Uterus (tissue), 4 donors: ENCODE measurements around the gene LMO7. TPM values are rescaled to one million over a fixed set of nuclear protein-coding genes. Genes with fewer than 3 reads are reported as not detected.

ENCODE experiments used
- DNase-seq, 2 donors: peaks; one replicate each; pipeline ENCODE4 v3.0.0-alpha.2; 2019 to 2020
- H3K27ac ChIP-seq, 2 donors: fragments of 200-600 bp; sonication (generic); 1 replicate in 1 of 2; 2 replicates in 1 of 2; pipeline ENCODE4 v1.5.1; 2016 to 2018
- H3K27me3 ChIP-seq, 2 donors: fragments of 200-600 bp; sonication (generic); one replicate each; pipeline ENCODE4 v1.5.1; 2018 to 2019; ENCODE audit warnings: control low read depth in 1 of 2
- H3K36me3 ChIP-seq, 2 donors: fragments of 200-600 bp; sonication (generic); one replicate each; pipeline ENCODE4 v1.5.1; 2019; ENCODE audit warnings: control low read depth in 1 of 2
- H3K4me1 ChIP-seq, 2 donors: fragments of 200-600 bp; sonication (generic); one replicate each; pipeline ENCODE4 v1.5.1; 2018 to 2019; ENCODE audit warnings: control low read depth in 1 of 2
- H3K4me3 ChIP-seq, 2 donors: fragments of 200-600 bp; sonication (generic); 1 replicate in 1 of 2; 2 replicates in 1 of 2; pipeline ENCODE4 v1.5.1; 2018 to 2019; ENCODE audit warnings: mild to moderate bottlenecking in 1 of 2
- H3K9me3 ChIP-seq, 2 donors: fragments of 200-600 bp; sonication (generic); one replicate each; pipeline ENCODE4 v1.5.1; 2019; ENCODE audit warnings: control low read depth in 1 of 2
- POLR2A ChIP-seq, 2 donors: fragments of 450-650 bp; IDR thresholded peaks; one replicate each; pipeline ENCODE4 v1.6.1; 2016; ENCODE audit warnings: antibody characterized with exemption in 2 of 2, mild to moderate bottlenecking in 1 of 2, moderate library complexity in 1 of 2
- intact Hi-C: fragments of 100-400 bp; cut with DNase I; formaldehyde crosslinking; loops from one replicate; pipeline ENCODE4 v1.15.1; 2023; ENCODE audit warnings: low total_unique reads
- total RNA-seq, 4 donors: library from RNA; depleted of rRNA in 3 of 4; stranded (reverse); fragments of >200 nt in 3 of 4; gene quantifications; one replicate each; pipeline versions ENCODE4 v1.1.0 to v1.2.4, GENCODE V29; 2014 to 2023
- TF ChIP-seq, protein P1 (sequence below), 4 experiments: fragments of 200-600 bp in 2 of 4; fragments of 450-650 bp in 2 of 4; sonication (generic) in 2 of 4; IDR thresholded peaks; one replicate each; pipeline ENCODE4 v1.5.1; 2016 to 2019; ENCODE audit warnings: antibody characterized with exemption in 4 of 4, mild to moderate bottlenecking in 2 of 4, moderate library complexity in 1 of 4
- donor health status: DM: yes; HTN: yes; CAD: no.

LMO7 gene
- total RNA-seq, 4 donors from 2014 or later = 2.6 to 55.4 (median 24.2) TPM

- TF ChIP-seq, protein P1, sequence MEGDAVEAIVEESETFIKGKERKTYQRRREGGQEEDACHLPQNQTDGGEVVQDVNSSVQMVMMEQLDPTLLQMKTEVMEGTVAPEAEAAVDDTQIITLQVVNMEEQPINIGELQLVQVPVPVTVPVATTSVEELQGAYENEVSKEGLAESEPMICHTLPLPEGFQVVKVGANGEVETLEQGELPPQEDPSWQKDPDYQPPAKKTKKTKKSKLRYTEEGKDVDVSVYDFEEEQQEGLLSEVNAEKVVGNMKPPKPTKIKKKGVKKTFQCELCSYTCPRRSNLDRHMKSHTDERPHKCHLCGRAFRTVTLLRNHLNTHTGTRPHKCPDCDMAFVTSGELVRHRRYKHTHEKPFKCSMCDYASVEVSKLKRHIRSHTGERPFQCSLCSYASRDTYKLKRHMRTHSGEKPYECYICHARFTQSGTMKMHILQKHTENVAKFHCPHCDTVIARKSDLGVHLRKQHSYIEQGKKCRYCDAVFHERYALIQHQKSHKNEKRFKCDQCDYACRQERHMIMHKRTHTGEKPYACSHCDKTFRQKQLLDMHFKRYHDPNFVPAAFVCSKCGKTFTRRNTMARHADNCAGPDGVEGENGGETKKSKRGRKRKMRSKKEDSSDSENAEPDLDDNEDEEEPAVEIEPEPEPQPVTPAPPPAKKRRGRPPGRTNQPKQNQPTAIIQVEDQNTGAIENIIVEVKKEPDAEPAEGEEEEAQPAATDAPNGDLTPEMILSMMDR (IDR thresholded peaks at IDR 0.05) = no peak
- TF ChIP-seq POLR2A (IDR thresholded peaks at IDR 0.05) = no peak
- intact Hi-C loops = no loop called here
- no peaks in the 10 kb centered on the region for H3K9me3 ChIP-seq
- no peaks in the 10 kb centered on the region for H3K36me3 ChIP-seq
- H3K4me1 ChIP-seq = no peaks in the 10 kb centered on the region
- DNase-seq = no peak
- no peak overlapping the region for H3K27ac ChIP-seq
- no peaks in the 10 kb centered on the region for H3K27me3 ChIP-seq
- no peak overlapping the region for H3K4me3 ChIP-seq
Observed at GRCh38 chr13:75715601-75716523, 79.7 kb downstream of the LMO7 start.

DNA sequence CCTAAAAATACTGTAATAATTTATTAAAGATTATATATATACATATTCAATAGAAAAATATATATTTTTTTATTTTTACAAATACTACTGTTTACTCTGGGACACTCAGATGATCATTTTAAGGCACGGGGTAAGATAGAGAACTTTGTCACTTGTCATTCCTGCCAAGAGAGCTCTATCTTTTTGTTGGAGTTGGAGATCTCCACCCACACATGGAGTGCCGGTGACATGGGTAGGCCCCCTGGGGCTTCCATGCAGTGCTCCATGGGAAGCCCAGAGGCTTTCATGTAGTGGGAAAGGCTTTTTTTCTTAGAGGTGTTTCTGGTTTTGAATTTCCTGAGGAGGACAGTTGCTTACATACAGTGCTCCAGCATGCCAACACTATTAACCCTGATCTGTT is 81.4 kb downstream of the LMO7 start:
- intact Hi-C loops = no loop called here
- TF ChIP-seq, protein P1 (IDR thresholded peaks at IDR 0.05) = no peak
- TF ChIP-seq POLR2A (IDR thresholded peaks at IDR 0.05) = no peak
- Histone ChIP-seq H3K4me3 (no peak overlapping the region), H3K4me1 (no peaks in the 10 kb centered on the region), H3K27ac (no peak overlapping the region), H3K9me3 (no peaks in the 10 kb centered on the region), H3K27me3 (no peaks in the 10 kb centered on the region), H3K36me3 (no peaks in the 10 kb centered on the region)
- no peak for DNase-seq

- Histone ChIP-seq H3K9me3 (no peaks in the 10 kb centered on the region), H3K4me1 (no peaks in the 10 kb centered on the region), H3K27ac (no peak overlapping the region), H3K27me3 (no peaks in the 10 kb centered on the region), H3K36me3 (no peaks in the 10 kb centered on the region), H3K4me3 (no peak overlapping the region)
- TF ChIP-seq, protein P1 (IDR thresholded peaks at IDR 0.05) = no peak
- TF ChIP-seq POLR2A (IDR thresholded peaks at IDR 0.05) = no peak
- no peak for DNase-seq
- intact Hi-C loops = no loop called here
Observed at GRCh38 chr13:75721307-75721706, 85.2 kb downstream of the LMO7 start.

- TF ChIP-seq, protein P1 (IDR thresholded peaks at IDR 0.05) = no peak
- Histone ChIP-seq H3K36me3 (no peaks in the 10 kb centered on the region), H3K27me3 (no peaks in the 10 kb centered on the region), H3K4me3 (no peak overlapping the region), H3K4me1 (no peaks in the 10 kb centered on the region), H3K9me3 (no peaks in the 10 kb centered on the region), H3K27ac (no peak overlapping the region)
- intact Hi-C loops = no loop called here
- no peak for DNase-seq
Observed at GRCh38 chr13:75723901-75724300, 87.8 kb downstream of the LMO7 start.

- Histone ChIP-seq H3K9me3 (no peaks in the 10 kb centered on the region), H3K4me3 (no peak overlapping the region), H3K4me1 (no peaks in the 10 kb centered on the region), H3K36me3 (no peaks in the 10 kb centered on the region), H3K27me3 (no peaks in the 10 kb centered on the region), H3K27ac (no peak overlapping the region)
- intact Hi-C loops = no loop called here
- no peak for TF ChIP-seq POLR2A (IDR thresholded peaks at IDR 0.05)
- TF ChIP-seq, protein P1 (IDR thresholded peaks at IDR 0.05) = no peak
- DNase-seq = no peak
Observed at GRCh38 chr13:75724752-75725517, 88.8 kb downstream of the LMO7 start.
